Breast epithelium (tissue), 4 donors: Measurements from ENCODE around the gene MAP4K2. TPM values are rescaled to one million over a fixed set of nuclear protein-coding genes. Genes with fewer than 3 reads are reported as not detected.
A peak's percentile ranks its signal among the peaks of the same experiment; 100 is the strongest.

Experiments
- DNase-seq, 2 donors: peaks; one replicate each; pipeline ENCODE4 v3.0.0-alpha.2; 2019; ENCODE audit warnings: low spot score in 2 of 2
- H3K27ac ChIP-seq, 2 donors: fragments of 200-600 bp; sonication (generic) in 1 of 2; one replicate each; pipeline ENCODE4 v1.5.1; 2016 to 2019; ENCODE audit warnings: mild to moderate bottlenecking in 1 of 2
- H3K27me3 ChIP-seq, 2 donors: fragments of 200-600 bp; sonication (generic) in 1 of 2; one replicate each; pipeline versions ENCODE4 v1.5.1 to v1.6.0; 2017 to 2019; ENCODE audit warnings: control low read depth in 1 of 2, mild to moderate bottlenecking in 1 of 2
- H3K36me3 ChIP-seq: fragments of 200-600 bp; one replicate; pipeline ENCODE4 v1.5.1; 2019
- H3K4me1 ChIP-seq, 2 donors: fragments of 200-600 bp; sonication (generic); one replicate each; pipeline ENCODE4 v1.5.1; 2016 to 2019; ENCODE audit warnings: control low read depth in 1 of 2
- H3K4me3 ChIP-seq, 3 donors: fragments of 200-600 bp; sonication (generic); 1 replicate in 2 of 3; 2 replicates in 1 of 3; pipeline ENCODE4 v1.5.1; 2016 to 2019; ENCODE audit warnings: mild to moderate bottlenecking in 3 of 3, moderate library complexity in 2 of 3
- H3K9me3 ChIP-seq, 2 donors: fragments of 200-600 bp; sonication (generic) in 1 of 2; one replicate each; pipeline ENCODE4 v1.5.1; 2016 to 2019; ENCODE audit warnings: control low read depth in 1 of 2
- CTCF ChIP-seq, 3 donors: fragments of 450-650 bp; IDR thresholded peaks; one replicate each; pipeline ENCODE4 v1.5.1; 2016 to 2017; ENCODE audit warnings: antibody characterized with exemption in 3 of 3, mild to moderate bottlenecking in 3 of 3, moderate library complexity in 3 of 3
- POLR2A ChIP-seq: fragments of 450-650 bp; IDR thresholded peaks from one replicate; pipeline ENCODE4 v1.6.1; 2016; ENCODE audit warnings: antibody characterized with exemption, mild to moderate bottlenecking, moderate library complexity
- POLR2AphosphoS5 ChIP-seq, 3 donors: sonication (generic); formaldehyde crosslinking; IDR thresholded peaks; one replicate each; pipeline ENCODE4 v1.6.1; 2017; ENCODE audit warnings: antibody characterized with exemption in 3 of 3
- intact Hi-C: fragments of 100-400 bp; cut with DNase I; formaldehyde crosslinking; loops from one replicate; pipeline ENCODE4 v1.15.1; 2023; ENCODE audit warnings: low total_unique reads
- total RNA-seq, 3 donors: library from RNA; depleted of rRNA; stranded (reverse); fragments of >200 nt; gene quantifications; one replicate each; pipeline ENCODE4 v1.1.0, GENCODE V29; 2016

MAP4K2 gene
- total RNA-seq, 3 donors from 2014 or later: 7.7 to 16.1 (median 14.0) TPM

DNA sequence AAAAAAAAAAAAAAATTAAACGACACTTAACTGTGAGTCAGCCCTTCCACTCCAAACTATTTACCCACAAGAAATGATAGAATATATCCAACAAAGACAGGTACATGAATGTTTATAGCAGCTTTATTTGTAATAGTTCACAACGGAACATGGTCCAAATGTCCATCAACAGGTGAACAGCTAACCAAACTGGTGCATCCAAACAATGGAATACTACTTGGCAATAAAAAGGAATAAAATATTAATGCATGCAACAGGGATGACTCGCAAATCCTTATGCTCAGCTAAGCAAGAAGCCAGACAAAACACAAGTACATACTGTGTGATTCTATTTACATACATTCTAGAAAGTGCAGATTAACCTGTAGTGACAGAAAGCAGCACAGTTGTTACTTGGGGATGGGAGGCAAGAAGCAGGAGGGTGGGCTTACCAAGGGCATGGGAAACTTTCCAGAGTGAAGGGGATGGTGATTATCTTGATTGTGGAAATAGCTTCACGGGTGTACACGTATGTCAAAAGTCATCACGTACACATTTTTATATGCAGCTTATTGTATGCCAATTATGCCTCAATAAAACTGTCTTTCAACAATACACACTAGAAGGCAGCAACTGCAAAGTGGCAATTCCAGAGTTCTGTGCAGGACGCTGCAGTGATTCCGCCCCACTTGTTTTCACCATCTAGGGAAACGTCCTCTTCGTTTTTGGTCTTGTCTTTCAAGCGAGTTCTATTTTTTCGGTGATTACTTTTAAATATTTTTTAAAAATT is 18.0 kb downstream of the MAP4K2 start:
- Histone ChIP-seq H3K27me3 (no peaks in the 10 kb centered on the region), H3K4me3 (no peak overlapping the region), H3K36me3 (no peaks in the 10 kb centered on the region), H3K27ac (no peak overlapping the region), H3K9me3 (no peaks in the 10 kb centered on the region), H3K4me1 (no peaks in the 10 kb centered on the region)
- no peak for DNase-seq
- TF ChIP-seq CTCF (IDR thresholded peaks at IDR 0.05) (no peak), POLR2A (no peak), POLR2AphosphoS5 (IDR thresholded peaks at IDR 0.05) (no peak)
- intact Hi-C loops: no loop called here

- H3K27me3 ChIP-seq: no peaks in the 10 kb centered on the region
- peaks cover 3 to 24% of the 10 kb centered on the region in 2 donors for H3K4me1 ChIP-seq
- DNase-seq: peak; percentile 99 to 100
- intact Hi-C loops: loop anchor here (5.0 kb wide), 1 partner anchor 764 kb away; no protein-coding TSS in a partner anchor
- TF ChIP-seq CTCF (IDR thresholded peaks at IDR 0.05) (peak in 1 of 3 donors; percentile 10), POLR2AphosphoS5 (IDR thresholded peaks at IDR 0.05) (peak; percentile 79 to 98 (median 94)), POLR2A (peak; percentile 90)
- peaks cover 8% of the 10 kb centered on the region for H3K36me3 ChIP-seq
- H3K4me3 ChIP-seq: peak within 1 kb of the TSS; percentile 97 to 100 (median 98)
- peak within 1 kb of the TSS; percentile 99 to 100 for H3K27ac ChIP-seq
- H3K9me3 ChIP-seq: no peaks in the 10 kb centered on the region
Observed at GRCh38 chr11:64778473-64779298, 24.3 kb downstream of the MAP4K2 start, which contains the start of gene SF1. SF1 (minus strand) TSS chr11:64778542; CDS start chr11:64778392, 150 bp downstream.

DNA sequence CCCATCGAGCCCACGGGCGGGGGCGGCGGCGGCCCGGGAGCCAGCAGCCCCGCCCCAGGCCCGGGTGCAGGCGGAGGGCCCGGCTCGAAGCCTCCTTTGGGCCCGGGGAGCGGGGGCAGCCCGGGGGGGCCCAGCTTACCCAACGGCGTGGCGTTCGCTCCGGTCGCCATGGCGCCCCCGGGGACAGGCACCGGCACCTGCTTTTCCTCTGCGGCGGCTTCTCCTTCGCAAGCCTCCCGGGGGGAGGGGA is 24.9 kb downstream of the MAP4K2 start:
- H3K27ac ChIP-seq: peak overlapping the region; percentile 99 to 100
- no peaks in the 10 kb centered on the region for H3K27me3 ChIP-seq
- peaks cover 8% of the 10 kb centered on the region for H3K36me3 ChIP-seq
- intact Hi-C loops: loop anchor here (5.0 kb wide), 1 partner anchor 764 kb away; no protein-coding TSS in a partner anchor
- no peak for TF ChIP-seq POLR2AphosphoS5 (IDR thresholded peaks at IDR 0.05)
- no peak for TF ChIP-seq POLR2A
- TF ChIP-seq CTCF (IDR thresholded peaks at IDR 0.05): no peak
- peak overlapping the region; percentile 97 to 100 (median 98) for H3K4me3 ChIP-seq
- no peaks in the 10 kb centered on the region for H3K9me3 ChIP-seq
- DNase-seq: no peak
- H3K4me1 ChIP-seq: peaks cover 3 to 29% of the 10 kb centered on the region in 2 donors

GRCh38 chr11:64777449-64778222 is 25.4 kb downstream of the MAP4K2 start:
- intact Hi-C loops: loop anchor here (5.0 kb wide), 1 partner anchor 765 kb away; no protein-coding TSS in a partner anchor
- TF ChIP-seq POLR2A: no peak
- TF ChIP-seq CTCF (IDR thresholded peaks at IDR 0.05): no peak
- peak in 1 of 3 donors; percentile 44 for TF ChIP-seq POLR2AphosphoS5 (IDR thresholded peaks at IDR 0.05)
- peak overlapping the region; percentile 97 to 100 (median 98) for H3K4me3 ChIP-seq

More at GRCh38 chr11:64777449-64778222, 25.4 kb downstream of the MAP4K2 start:
- Histone ChIP-seq H3K4me1 (peaks cover 3 to 29% of the 10 kb centered on the region in 2 donors), H3K27me3 (no peaks in the 10 kb centered on the region), H3K27ac (peak overlapping the region; percentile 99 to 100), H3K36me3 (peaks cover 8% of the 10 kb centered on the region), H3K9me3 (no peaks in the 10 kb centered on the region)
- peak; percentile 66 to 79 for DNase-seq
